ENCODE results near the gene FOXL2. TPM values are rescaled to one million over a fixed set of nuclear protein-coding genes. Genes with fewer than 3 reads are reported as not detected.

The FOXL2 gene
- polyA plus RNA-seq, 1 of the 3 experiments (the other 2 are of a cell fraction): not detected

DNA sequence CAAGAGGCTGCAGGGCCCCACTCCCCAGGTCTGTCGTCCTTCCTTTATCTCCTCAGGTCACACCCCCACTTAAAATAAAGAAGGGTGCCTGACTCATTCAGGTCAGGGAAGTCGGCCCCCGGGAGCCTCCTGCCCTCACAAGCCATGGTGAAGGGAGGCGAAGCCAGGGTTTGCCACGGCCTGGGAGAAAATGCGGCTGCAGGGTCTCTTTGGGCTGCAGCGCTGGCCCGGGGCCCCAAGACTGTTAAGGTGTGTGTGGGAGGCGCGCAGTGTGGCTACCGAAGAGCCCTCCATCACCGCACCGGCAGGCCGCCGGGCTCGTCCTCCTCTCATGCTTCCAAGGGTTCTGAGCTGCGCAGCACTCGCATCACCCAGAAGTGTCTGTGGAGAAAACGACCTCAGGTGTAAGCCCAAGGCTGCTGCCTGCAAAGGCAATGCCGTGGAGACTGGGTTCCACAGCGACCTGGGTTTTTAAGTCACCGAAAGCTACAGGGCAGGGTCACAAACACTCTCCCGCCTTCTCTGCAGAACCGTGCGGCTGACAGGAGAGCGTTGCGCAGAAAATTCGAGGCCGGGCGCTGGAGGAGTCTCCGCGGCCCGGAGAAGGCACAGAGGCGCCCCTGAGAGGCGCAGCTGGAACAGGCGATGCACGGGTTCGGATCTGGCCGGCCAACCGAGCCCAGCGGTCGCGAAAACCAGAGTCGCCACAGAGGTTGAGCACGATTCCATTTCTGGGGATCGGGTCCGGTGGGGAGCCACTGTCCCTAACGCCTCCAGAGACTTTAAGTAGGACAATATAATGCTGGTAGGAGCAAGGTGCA, 8.7 kb downstream of the FOXL2 start:
- no peak overlapping the region for H3K27ac ChIP-seq (ENCODE audit: low read depth in 2 of 2, low read length in 1 of 2)
- no peak overlapping the region for H3K9ac ChIP-seq
- CTCF ChIA-PET: interaction anchor here (0.7 to 3.7 kb wide), 7 partner anchors 14 to 492 kb away, joined by 3 to 43 read pairs (median 3); partner anchors contain the start of gene CEP70
- peaks cover 95% of the 10 kb centered on the region for H3K27me3 ChIP-seq (ENCODE audit: insufficient read depth)
- H3K9me2 ChIP-seq: no peaks in the 10 kb centered on the region
- TF ChIP-seq RXRA (IDR thresholded peaks at IDR 0.05; ENCODE audit: borderline replicate concordance, low read depth) (no peak), EZH2phosphoT487 (IDR thresholded peaks at IDR 0.05; ENCODE audit: borderline replicate concordance, low read depth) (peak; percentile 44; the same call in 1 of the 2 replicates), SMC3 (IDR thresholded peaks at IDR 0.05; ENCODE audit: low read depth, low read length) (no peak), TCF12 (IDR thresholded peaks at IDR 0.05) (no peak)
- TF ChIP-seq, protein P1, sequence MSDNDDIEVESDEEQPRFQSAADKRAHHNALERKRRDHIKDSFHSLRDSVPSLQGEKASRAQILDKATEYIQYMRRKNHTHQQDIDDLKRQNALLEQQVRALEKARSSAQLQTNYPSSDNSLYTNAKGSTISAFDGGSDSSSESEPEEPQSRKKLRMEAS (IDR thresholded peaks at IDR 0.05; ENCODE audit: low read depth): no peak
- TF ChIP-seq, protein P2, sequence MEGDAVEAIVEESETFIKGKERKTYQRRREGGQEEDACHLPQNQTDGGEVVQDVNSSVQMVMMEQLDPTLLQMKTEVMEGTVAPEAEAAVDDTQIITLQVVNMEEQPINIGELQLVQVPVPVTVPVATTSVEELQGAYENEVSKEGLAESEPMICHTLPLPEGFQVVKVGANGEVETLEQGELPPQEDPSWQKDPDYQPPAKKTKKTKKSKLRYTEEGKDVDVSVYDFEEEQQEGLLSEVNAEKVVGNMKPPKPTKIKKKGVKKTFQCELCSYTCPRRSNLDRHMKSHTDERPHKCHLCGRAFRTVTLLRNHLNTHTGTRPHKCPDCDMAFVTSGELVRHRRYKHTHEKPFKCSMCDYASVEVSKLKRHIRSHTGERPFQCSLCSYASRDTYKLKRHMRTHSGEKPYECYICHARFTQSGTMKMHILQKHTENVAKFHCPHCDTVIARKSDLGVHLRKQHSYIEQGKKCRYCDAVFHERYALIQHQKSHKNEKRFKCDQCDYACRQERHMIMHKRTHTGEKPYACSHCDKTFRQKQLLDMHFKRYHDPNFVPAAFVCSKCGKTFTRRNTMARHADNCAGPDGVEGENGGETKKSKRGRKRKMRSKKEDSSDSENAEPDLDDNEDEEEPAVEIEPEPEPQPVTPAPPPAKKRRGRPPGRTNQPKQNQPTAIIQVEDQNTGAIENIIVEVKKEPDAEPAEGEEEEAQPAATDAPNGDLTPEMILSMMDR (IDR thresholded peaks at IDR 0.05): no peak
- TF ChIP-seq, protein P3, sequence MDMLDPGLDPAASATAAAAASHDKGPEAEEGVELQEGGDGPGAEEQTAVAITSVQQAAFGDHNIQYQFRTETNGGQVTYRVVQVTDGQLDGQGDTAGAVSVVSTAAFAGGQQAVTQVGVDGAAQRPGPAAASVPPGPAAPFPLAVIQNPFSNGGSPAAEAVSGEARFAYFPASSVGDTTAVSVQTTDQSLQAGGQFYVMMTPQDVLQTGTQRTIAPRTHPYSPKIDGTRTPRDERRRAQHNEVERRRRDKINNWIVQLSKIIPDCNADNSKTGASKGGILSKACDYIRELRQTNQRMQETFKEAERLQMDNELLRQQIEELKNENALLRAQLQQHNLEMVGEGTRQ (IDR thresholded peaks at IDR 0.05; ENCODE audit: borderline replicate concordance, low read depth, low read length): no peak
- no peaks in the 10 kb centered on the region for H3K79me2 ChIP-seq (ENCODE audit: insufficient read depth)
- H3K4me3 ChIP-seq (ENCODE audit: low read depth in 2 of 2, low read length in 1 of 2): no peak overlapping the region
- 21% methylated on average over 24 of the region's 48 CpGs for WGBS (ENCODE audit: low lambda C conversion rate)
- H4K20me1 ChIP-seq (ENCODE audit: insufficient read depth): peaks cover 14% of the 10 kb centered on the region; the same call in 1 of the 2 replicates
- H3K4me2 ChIP-seq: no peak overlapping the region
- POLR2A ChIA-PET: no interaction called here
- H2AFZ ChIP-seq (ENCODE audit: low read depth): no peak overlapping the region
- no peaks in the 10 kb centered on the region for H3K36me3 ChIP-seq (replicated peaks in 1 of 2; ENCODE audit: control insufficient read depth in 1 of 2, insufficient read depth in 2 of 2, low read length in 1 of 2)
- no peak for DNase-seq
- peaks cover 0 to 8% of the 10 kb centered on the region in 2 experiments; a peak in 1 of 4 replicates for H3K4me1 ChIP-seq (ENCODE audit: control insufficient read depth in 1 of 2, insufficient read depth in 2 of 2, low read depth in 1 of 2, low read length in 1 of 2)
- H3F3A ChIP-seq (replicated peaks; ENCODE audit: insufficient read depth): no peaks in the 10 kb centered on the region
- H3K9me3 ChIP-seq: no peaks in the 10 kb centered on the region

DNA sequence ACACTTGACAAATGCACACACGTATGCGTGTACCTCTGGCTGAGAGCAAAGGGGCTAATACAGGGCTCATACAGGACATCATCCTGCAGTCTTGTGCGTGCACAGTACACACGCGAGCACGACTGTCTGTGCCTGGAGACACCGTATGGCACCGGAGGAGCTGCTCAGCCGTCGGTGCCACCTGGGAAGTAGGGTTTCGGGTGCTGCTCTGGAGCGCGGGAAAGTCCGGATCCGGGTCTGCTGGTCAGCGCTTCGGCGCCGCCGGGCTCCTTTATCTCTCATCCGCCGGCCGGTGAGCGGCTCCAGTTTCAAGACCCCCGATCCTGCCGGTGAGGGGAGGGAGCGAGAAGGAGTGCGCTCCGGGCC, 9.3 kb downstream of the FOXL2 start:
- Histone ChIP-seq H4K20me1 (ENCODE audit: insufficient read depth) (peaks cover 14% of the 10 kb centered on the region; the same call in 1 of the 2 replicates), H3K27me3 (ENCODE audit: insufficient read depth) (peaks cover 90% of the 10 kb centered on the region), H3F3A (replicated peaks; ENCODE audit: insufficient read depth) (no peaks in the 10 kb centered on the region), H3K4me3 (ENCODE audit: low read depth in 2 of 2, low read length in 1 of 2) (no peak overlapping the region), H3K9ac (no peak overlapping the region), H2AFZ (ENCODE audit: low read depth) (no peak overlapping the region), H3K79me2 (ENCODE audit: insufficient read depth) (no peaks in the 10 kb centered on the region), H3K36me3 (replicated peaks in 1 of 2; ENCODE audit: control insufficient read depth in 1 of 2, insufficient read depth in 2 of 2, low read length in 1 of 2) (no peaks in the 10 kb centered on the region), H3K9me2 (no peaks in the 10 kb centered on the region), H3K4me1 (ENCODE audit: control insufficient read depth in 1 of 2, insufficient read depth in 2 of 2, low read depth in 1 of 2, low read length in 1 of 2) (peaks cover 0 to 8% of the 10 kb centered on the region in 2 experiments; a peak in 1 of 4 replicates), H3K4me2 (no peak overlapping the region), H3K9me3 (no peaks in the 10 kb centered on the region), H3K27ac (ENCODE audit: low read depth in 2 of 2, low read length in 1 of 2) (no peak overlapping the region)
- 18% methylated on average over 6 of the region's 29 CpGs for WGBS (ENCODE audit: low lambda C conversion rate)
- DNase-seq: peak; percentile 39
- TF ChIP-seq TCF12 (IDR thresholded peaks at IDR 0.05): no peak
- peak; percentile 63; the same call in 1 of the 2 replicates for TF ChIP-seq EZH2phosphoT487 (IDR thresholded peaks at IDR 0.05; ENCODE audit: borderline replicate concordance, low read depth)
- ChIA-PET POLR2A (no interaction called here), CTCF (interaction anchor here (1.0 to 3.7 kb wide), 9 partner anchors 9 to 393 kb away, joined by 3 to 100 read pairs (median 17); partner anchors contain the start of genes CEP70, FOXL2 and FOXL2NB)
